ENCODE results near the gene YWHAG. TPM values are rescaled to one million over a fixed set of nuclear protein-coding genes. Genes with fewer than 3 reads are reported as not detected.

The YWHAG gene
- total and polyA plus RNA-seq, 9 of the 15 experiments (the other 6 are each of a cell fraction or from before 2014, with no cell fraction given): 30.4 to 246 (median 94.5) TPM

GRCh38 chr7:76343294-76343930 lies 15.4 kb downstream of the YWHAG start (continued):
- TF ChIP-seq E2F8 (IDR thresholded peaks at IDR 0.05; ENCODE audit: low read depth, partially characterized antibody) (no peak), KAT2B (IDR thresholded peaks at IDR 0.05; ENCODE audit: low read depth, low read length) (no peak), PATZ1 (CRISPR knock-in tag; IDR thresholded peaks at IDR 0.05; ENCODE audit: borderline replicate concordance) (no peak), U2AF1 (optimal IDR thresholded peaks at IDR 0.05; ENCODE audit: low read depth, low read length) (no peak), WHSC1 (IDR thresholded peaks at IDR 0.05; ENCODE audit: low read length) (no peak), SMARCE1 (IDR thresholded peaks at IDR 0.05) (no peak), ELK1 (CRISPR knock-in tag; IDR thresholded peaks at IDR 0.05) (no peak), TFAM (CRISPR knock-in tag; conservative IDR thresholded peaks at IDR 0.05) (no peak), SETDB1 (IDR thresholded peaks at IDR 0.05; ENCODE audit: low read length) (no peak), ZFX (CRISPR knock-in tag; IDR thresholded peaks at IDR 0.05) (no peak), CCAR2 (IDR thresholded peaks at IDR 0.05; ENCODE audit: low read depth, low read length) (no peak), NR2C1 (IDR thresholded peaks at IDR 0.05) (no peak), NR2C1 (tag; IDR thresholded peaks at IDR 0.05) (no peak)
- TF ChIP-seq, protein P1, sequence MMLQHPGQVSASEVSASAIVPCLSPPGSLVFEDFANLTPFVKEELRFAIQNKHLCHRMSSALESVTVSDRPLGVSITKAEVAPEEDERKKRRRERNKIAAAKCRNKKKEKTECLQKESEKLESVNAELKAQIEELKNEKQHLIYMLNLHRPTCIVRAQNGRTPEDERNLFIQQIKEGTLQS (IDR thresholded peaks at IDR 0.05): peak; percentile 48; the same call in 1 of the 2 replicates
- TF ChIP-seq, protein P1 (CRISPR knock-in tag; conservative IDR thresholded peaks at IDR 0.05): no peak
